Fibroblast of pulmonary artery (primary cell): ENCODE data around the gene HABP4.

Source experiments
- DNase-seq: peaks from one replicate; pipeline ENCODE4 v3.0.0-alpha.2; 2010; ENCODE audit warnings: low read depth
- H3K4me3 ChIP-seq: replicated peaks from 2 replicates; pipeline ENCODE4 v1.5.1; 2011; ENCODE audit warnings: low read depth, mild to moderate bottlenecking, control low read depth, low read length, moderate library complexity
- TF ChIP-seq, protein P1 (sequence below): IDR thresholded peaks from 2 replicates; pipeline ENCODE4 v1.5.1; 2011; ENCODE audit warnings: mild to moderate bottlenecking, control low read depth, low read length, inconsistent platforms; ENCODE audit errors: missing control alignments

HABP4 gene

DNA sequence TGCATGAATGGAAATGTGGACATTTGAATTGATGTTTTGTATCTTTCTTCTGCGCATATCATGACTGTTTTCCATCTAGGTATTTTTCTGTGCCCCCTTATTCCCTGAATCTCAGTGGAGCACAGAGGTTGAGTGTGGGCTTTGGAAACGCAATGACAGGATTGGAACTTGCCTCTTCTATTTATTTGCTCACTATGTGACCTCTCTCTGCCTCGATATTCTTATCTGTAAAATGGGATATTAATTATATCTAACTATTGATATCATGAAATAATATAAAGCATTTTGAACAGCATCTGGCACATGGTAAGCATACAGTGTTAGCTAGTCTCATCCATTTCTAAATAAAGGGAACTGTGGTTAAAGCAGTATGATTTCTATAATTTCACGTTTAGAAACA lies 26.0 kb downstream of the HABP4 start:
- TF ChIP-seq, protein P1, sequence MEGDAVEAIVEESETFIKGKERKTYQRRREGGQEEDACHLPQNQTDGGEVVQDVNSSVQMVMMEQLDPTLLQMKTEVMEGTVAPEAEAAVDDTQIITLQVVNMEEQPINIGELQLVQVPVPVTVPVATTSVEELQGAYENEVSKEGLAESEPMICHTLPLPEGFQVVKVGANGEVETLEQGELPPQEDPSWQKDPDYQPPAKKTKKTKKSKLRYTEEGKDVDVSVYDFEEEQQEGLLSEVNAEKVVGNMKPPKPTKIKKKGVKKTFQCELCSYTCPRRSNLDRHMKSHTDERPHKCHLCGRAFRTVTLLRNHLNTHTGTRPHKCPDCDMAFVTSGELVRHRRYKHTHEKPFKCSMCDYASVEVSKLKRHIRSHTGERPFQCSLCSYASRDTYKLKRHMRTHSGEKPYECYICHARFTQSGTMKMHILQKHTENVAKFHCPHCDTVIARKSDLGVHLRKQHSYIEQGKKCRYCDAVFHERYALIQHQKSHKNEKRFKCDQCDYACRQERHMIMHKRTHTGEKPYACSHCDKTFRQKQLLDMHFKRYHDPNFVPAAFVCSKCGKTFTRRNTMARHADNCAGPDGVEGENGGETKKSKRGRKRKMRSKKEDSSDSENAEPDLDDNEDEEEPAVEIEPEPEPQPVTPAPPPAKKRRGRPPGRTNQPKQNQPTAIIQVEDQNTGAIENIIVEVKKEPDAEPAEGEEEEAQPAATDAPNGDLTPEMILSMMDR, result no peak
- H3K4me3 ChIP-seq, result no peak overlapping the region
- DNase-seq, result no peak

DNA sequence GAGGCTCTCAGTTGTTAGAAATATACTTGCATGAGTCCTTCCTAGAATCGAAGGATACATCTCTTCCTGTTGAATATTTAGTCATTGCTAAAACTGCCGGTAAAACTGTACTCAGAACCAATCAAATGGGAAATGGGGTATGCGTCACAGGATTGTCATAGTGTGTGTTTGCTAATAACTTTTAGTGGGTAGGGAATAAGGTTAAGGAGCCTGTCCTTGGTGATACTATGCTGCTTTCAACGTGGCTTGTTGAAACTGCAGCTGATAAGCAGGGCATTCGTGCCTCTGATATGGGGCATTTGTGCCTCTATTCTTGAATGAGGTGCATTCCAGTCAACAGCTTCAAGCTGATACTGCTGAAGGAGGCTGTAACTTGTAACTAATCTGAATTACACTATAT lies 26.6 kb downstream of the HABP4 start:
- H3K4me3 ChIP-seq, result no peak overlapping the region
- TF ChIP-seq, protein P1, result no peak
- peak; percentile 31 for DNase-seq

DNA sequence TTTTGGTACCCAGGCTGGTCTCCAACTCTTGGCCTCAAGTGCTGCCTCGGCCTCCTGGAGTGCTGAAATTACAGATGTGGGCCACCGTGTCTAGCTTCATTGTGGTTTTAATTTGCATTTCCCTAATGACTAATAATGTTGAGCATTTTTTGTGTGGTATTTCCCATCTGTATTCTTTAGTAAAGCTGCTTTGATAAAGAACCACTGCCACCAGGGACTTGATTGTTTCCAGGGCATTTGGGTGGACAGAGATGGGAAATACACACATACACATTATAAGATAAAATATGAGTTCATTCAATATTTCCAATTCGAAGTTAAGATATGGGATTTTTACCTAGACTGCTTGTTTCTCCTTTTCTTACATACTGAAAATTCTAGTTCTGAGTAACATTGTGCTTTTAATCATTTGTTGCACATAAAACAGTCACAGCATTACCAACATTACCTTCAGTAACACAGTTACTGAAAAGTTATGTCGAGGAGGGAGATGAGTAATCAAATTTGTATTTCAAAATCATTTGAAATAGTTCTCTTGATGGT lies 28.9 kb downstream of the HABP4 start:
- TF ChIP-seq, protein P1, result no peak
- H3K4me3 ChIP-seq, result no peak overlapping the region
- no peak for DNase-seq

DNA sequence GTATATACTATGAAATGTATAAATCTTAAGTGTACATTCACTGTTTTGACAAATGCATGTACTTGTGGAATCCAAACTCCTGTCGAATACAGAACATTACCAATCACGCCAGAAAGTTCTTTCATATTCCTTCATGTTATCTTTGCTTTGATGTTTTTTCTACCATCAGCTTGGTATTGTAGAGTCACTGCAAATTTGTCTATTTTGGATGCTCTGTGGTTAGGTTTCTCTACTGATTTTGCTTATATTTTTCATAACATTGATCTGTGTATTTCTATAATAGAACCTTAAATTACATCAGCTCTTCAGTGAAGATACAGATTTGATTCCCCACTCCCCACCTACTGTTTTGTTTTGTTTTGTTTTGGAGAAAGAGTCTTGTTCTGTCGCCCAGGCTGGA lies 30.8 kb downstream of the HABP4 start:
- TF ChIP-seq, protein P1, result no peak
- no peak overlapping the region for H3K4me3 ChIP-seq
- DNase-seq, result no peak

DNA sequence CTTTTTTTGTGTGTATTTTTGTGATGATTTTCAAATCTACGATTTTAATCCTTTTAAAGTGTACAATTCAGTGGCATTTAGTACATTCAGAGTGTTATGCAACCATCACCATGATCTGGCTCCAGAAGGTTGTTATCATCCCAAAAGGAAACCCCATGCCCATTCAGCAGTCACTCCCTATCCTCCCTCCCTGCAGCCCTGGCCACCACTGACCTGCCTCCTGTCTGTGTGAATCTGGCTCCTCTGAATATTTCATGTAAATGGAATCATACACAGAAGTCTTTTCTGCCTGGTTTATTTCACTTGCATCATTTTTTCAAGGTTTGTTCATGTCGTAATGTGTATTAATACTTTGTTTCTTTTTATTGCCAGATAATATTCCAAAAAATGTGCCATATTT lies 32.5 kb downstream of the HABP4 start:
- TF ChIP-seq, protein P1, result no peak
- H3K4me3 ChIP-seq, result no peak overlapping the region
- peak; percentile 35 for DNase-seq

DNA sequence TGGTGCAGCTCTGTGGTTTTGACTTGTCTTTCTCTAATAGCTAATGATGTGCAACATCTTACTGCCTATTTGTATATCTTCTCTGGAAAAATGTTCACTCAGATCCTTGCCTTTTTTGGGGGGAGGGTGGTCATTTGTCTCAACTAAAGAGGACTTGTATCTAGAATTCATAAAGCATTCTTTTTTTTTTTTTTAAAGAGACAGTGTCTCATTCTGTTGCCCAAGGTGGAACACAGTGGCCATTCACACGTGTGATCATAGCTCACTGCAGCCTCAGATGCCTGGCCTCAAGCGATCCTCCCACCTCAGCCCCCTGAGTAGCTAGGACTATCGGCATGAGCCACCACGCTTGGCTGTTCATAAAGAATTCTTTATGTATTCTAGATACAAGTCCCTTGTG lies 33.2 kb downstream of the HABP4 start:
- TF ChIP-seq, protein P1, result no peak
- no peak for DNase-seq
- H3K4me3 ChIP-seq, result no peak overlapping the region

DNA sequence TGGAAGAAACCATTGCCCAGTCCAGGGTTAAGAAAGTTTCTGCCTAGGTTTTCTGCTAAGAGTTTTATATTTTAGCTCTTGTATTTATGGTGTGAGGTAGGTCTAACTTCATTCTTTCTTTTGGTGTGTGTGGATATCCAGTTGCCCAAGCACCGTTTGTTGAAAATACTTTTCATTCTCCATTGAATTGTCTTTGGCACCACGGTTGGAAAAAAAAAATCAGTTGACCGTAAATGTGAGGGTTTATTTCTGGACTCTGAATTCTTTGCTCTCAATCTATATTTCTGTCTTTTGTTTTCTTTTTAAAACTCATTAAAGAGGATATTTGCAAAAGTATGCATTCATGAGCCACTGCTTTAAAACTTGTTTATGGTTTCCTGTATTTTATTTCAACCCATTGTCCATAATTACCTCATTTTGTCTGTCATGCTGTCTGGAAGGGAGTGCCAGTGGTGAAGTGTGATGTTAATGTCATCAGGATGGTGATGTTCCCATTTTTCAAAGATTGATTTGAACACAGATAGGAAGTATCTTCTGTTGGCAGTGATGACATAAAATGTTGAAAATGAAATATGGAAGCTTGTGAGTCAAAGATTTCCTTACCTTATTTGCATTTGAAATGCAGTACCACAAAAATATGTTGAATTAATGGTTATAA lies 33.9 kb downstream of the HABP4 start:
- TF ChIP-seq, protein P1, result no peak
- no peak for DNase-seq
- H3K4me3 ChIP-seq, result no peak overlapping the region
